MM.1S (cell line): Measurements from ENCODE around the gene LANCL3.

Experiments
- CTCF ChIP-seq: fragments of 300-600 bp; sonication (generic); IDR thresholded peaks from 2 replicates; pipeline ENCODE4 v1.5.1; 2016; ENCODE audit warnings: antibody characterized with exemption, low read length, mixed read lengths
- EZH2 ChIP-seq: fragments of 300-600 bp; sonication (generic); optimal IDR thresholded peaks from 2 replicates; pipeline ENCODE3; 2017; ENCODE audit warnings: low read depth, mild to moderate bottlenecking, antibody characterized with exemption, low read length, mixed read lengths

- TF ChIP-seq CTCF (no peak), EZH2 (no peak)
These were observed 35.8 kb downstream of the LANCL3 start for GRCh38 chrX:37607243-37607642.
